Endodermal cell (in vitro differentiated cells): ENCODE data around the gene TRPV5. TPM values are rescaled to one million over a fixed set of nuclear protein-coding genes. Genes with fewer than 3 reads are reported as not detected.
A peak's percentile ranks its signal among the peaks of the same experiment; 100 is the strongest.

Experiments used
- DNase-seq: peaks from one replicate; pipeline ENCODE4 v3.0.0-alpha.2; 2017
- H3K27ac ChIP-seq: 2 replicates; pipeline ENCODE4 v1.5.1; 2013; ENCODE audit warnings: mild to moderate bottlenecking, low read depth, low read length, moderate library complexity
- H3K27me3 ChIP-seq: 2 replicates; pipeline ENCODE4 v1.6.1; 2013; ENCODE audit warnings: mild to moderate bottlenecking, low read length, moderate library complexity; ENCODE audit not compliant: insufficient read depth, control insufficient read depth, poor library complexity, severe bottlenecking
- H3K36me3 ChIP-seq: 2 replicates; pipeline ENCODE4 v1.7.0; 2013; ENCODE audit warnings: mild to moderate bottlenecking, low read length, moderate library complexity; ENCODE audit not compliant: control insufficient read depth, insufficient read depth
- H3K4me1 ChIP-seq: one replicate; pipeline ENCODE4 v1.7.0; 2013; ENCODE audit warnings: low read length; ENCODE audit not compliant: control insufficient read depth, insufficient read depth
- H3K4me3 ChIP-seq: 2 replicates; pipeline ENCODE4 v1.5.1; 2013; ENCODE audit warnings: mild to moderate bottlenecking, low read length, moderate library complexity
- H3K9ac ChIP-seq: 2 replicates; pipeline ENCODE4 v1.6.1; 2013; ENCODE audit warnings: mild to moderate bottlenecking, low read length, moderate library complexity; ENCODE audit not compliant: poor library complexity, severe bottlenecking; ENCODE audit errors: extremely low read depth
- H3K9me3 ChIP-seq: 2 replicates; pipeline ENCODE4 v1.6.1; 2013; ENCODE audit warnings: mild to moderate bottlenecking, low read length, moderate library complexity; ENCODE audit not compliant: control insufficient read depth
- H3K27ac Mint-ChIP-seq: 2 replicates; pipeline ENCODE4 v1.8.0; 2020; ENCODE audit warnings: mixed read lengths
- H3K27me3 Mint-ChIP-seq: 2 replicates; pipeline ENCODE4 v1.8.0; 2021; ENCODE audit warnings: mild to moderate bottlenecking, mixed read lengths; ENCODE audit not compliant: insufficient read depth
- H3K36me3 Mint-ChIP-seq: 2 replicates; pipeline ENCODE4 v1.8.0; 2020; ENCODE audit warnings: low read depth, mixed read lengths
- H3K4me1 Mint-ChIP-seq: 2 replicates; pipeline ENCODE4 v1.8.0; 2020; ENCODE audit warnings: mixed read lengths
- H3K4me3 Mint-ChIP-seq: 2 replicates; pipeline ENCODE4 v1.8.0; 2020; ENCODE audit warnings: mild to moderate bottlenecking, moderate library complexity, mixed read lengths
- H3K9me3 Mint-ChIP-seq: 2 replicates; pipeline ENCODE4 v1.8.0; 2020; ENCODE audit warnings: mild to moderate bottlenecking, mixed read lengths
- WGBS, 2 experiments: methylation state at CpG; one replicate each; pipeline versions ENCODE4 v1.1.5 to v1.1.7; 2013; ENCODE audit warnings: missing lambda C conversion rate in 2 of 2, mixed read lengths in 1 of 2; ENCODE audit not compliant: insufficient coverage in 1 of 2, insufficient read length in 1 of 2; 5-methylcytosine and 5-hydroxymethylcytosine counted together
- total RNA-seq, 2 donors: library from RNA; stranded (reverse); fragmentation: NEBNext Ultra II Directional in 1 of 2; extraction: Animal tissue kit (Norgen Biotek cat#: 25700) in 1 of 2; gene quantifications; 2 replicates in 1 of 2; 3 replicates in 1 of 2; pipeline ENCODE4 v1.2.1, GENCODE V29; 2021
- TF ChIP-seq, protein P1 (sequence below): fragments of 200-600 bp; sonication (generic); conservative IDR thresholded peaks from 2 replicates; pipeline ENCODE4 v1.5.0; 2021; ENCODE audit warnings: antibody characterized with exemption, mild to moderate bottlenecking

The TRPV5 gene
- total RNA-seq, 2 donors from 2014 or later: 0.15 to 0.22 TPM

DNA sequence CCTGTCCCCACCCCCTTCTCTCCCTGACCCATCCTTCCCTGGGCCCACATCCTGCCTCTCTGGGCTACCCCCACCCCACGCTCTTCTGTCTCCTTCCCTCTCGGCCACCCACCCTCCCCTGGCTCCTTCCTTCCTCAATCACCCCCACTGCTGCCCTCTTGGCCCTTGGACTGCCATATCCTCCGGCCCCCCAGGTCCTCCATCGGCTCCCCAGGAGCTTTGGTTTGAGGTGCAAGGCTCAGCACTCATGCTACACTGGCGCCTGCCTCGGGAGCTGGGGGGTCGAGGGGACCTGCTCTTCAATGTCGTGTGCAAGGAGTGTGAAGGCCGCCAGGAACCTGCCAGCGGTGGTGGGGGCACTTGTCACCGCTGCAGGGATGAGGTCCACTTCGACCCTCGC lies 67.8 kb downstream of the TRPV5 start:
- Mint-ChIP-seq H3K27me3 (no peaks in the 10 kb centered on the region), H3K9me3 (no peaks in the 10 kb centered on the region), H3K4me1 (peaks cover 16% of the 10 kb centered on the region), H3K4me3 (no peak overlapping the region), H3K36me3 (peaks cover 45% of the 10 kb centered on the region), H3K27ac (no peak overlapping the region)
- no peak for DNase-seq
- H3K9ac ChIP-seq: no peak overlapping the region
- TF ChIP-seq, protein P1, sequence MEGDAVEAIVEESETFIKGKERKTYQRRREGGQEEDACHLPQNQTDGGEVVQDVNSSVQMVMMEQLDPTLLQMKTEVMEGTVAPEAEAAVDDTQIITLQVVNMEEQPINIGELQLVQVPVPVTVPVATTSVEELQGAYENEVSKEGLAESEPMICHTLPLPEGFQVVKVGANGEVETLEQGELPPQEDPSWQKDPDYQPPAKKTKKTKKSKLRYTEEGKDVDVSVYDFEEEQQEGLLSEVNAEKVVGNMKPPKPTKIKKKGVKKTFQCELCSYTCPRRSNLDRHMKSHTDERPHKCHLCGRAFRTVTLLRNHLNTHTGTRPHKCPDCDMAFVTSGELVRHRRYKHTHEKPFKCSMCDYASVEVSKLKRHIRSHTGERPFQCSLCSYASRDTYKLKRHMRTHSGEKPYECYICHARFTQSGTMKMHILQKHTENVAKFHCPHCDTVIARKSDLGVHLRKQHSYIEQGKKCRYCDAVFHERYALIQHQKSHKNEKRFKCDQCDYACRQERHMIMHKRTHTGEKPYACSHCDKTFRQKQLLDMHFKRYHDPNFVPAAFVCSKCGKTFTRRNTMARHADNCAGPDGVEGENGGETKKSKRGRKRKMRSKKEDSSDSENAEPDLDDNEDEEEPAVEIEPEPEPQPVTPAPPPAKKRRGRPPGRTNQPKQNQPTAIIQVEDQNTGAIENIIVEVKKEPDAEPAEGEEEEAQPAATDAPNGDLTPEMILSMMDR: no peak
- WGBS, 2 experiments: 86 to 100% methylated on average over 3 to 13 of the region's 13 CpGs
- no peaks in the 10 kb centered on the region for H3K27me3 ChIP-seq
- no peak overlapping the region for H3K4me3 ChIP-seq
- no peaks in the 10 kb centered on the region for H3K9me3 ChIP-seq
- no peak overlapping the region for H3K27ac ChIP-seq
- peaks cover 33% of the 10 kb centered on the region for H3K36me3 ChIP-seq
- H3K4me1 ChIP-seq: no peaks in the 10 kb centered on the region

DNA sequence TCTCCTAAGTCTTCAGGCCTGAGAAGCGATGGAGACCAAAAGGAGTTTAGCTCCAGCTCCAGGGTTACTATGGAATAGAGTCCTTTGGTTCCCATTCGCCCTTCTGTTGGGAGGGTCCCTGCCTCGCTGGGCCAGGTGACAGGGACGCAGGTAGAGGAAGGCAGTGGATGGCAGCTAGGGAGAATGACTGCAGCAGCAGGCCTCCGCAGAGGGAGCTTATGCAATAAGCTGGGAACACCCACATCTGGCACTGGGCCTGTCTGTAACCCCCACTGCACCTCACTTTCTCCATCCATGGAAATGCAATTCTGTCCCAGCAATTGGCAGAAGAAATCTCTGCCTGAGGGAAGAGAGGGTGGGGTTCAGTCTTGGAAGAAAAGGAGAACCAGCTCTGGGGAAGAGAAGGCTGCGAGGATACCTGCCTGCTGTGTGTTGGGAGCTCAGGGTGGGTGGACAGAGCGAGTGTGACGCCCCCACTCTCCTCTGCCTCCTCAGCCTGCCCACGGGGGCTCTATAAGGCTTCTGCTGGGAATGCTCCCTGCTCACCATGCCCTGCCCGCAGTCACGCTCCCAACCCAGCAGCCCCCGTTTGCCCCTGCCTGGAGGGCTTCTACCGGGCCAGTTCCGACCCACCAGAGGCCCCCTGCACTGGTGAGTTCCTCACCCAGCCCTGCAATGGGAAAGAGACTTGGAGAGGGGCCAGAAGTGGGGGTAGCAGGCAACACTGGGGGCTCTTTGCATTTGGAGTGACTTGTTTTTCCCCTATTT lies 68.4 kb downstream of the TRPV5 start:
- TF ChIP-seq, protein P1: no peak
- H3K27ac Mint-ChIP-seq: no peak overlapping the region
- no peaks in the 10 kb centered on the region for H3K27me3 Mint-ChIP-seq
- H3K9me3 ChIP-seq: no peaks in the 10 kb centered on the region
- H3K27ac ChIP-seq: no peak overlapping the region
- peak; percentile 42 for DNase-seq
- H3K4me3 ChIP-seq: no peak overlapping the region
- peaks cover 33% of the 10 kb centered on the region for H3K36me3 ChIP-seq
- H3K4me1 Mint-ChIP-seq: peaks cover 22% of the 10 kb centered on the region
- H3K4me3 Mint-ChIP-seq: no peak overlapping the region
- 89 to 90% methylated on average over 10 to 14 of the region's 14 CpGs for WGBS, 2 experiments
- peaks cover 39% of the 10 kb centered on the region for H3K36me3 Mint-ChIP-seq
- no peaks in the 10 kb centered on the region for H3K4me1 ChIP-seq
- no peak overlapping the region for H3K9ac ChIP-seq
- no peaks in the 10 kb centered on the region for H3K9me3 Mint-ChIP-seq
- no peaks in the 10 kb centered on the region for H3K27me3 ChIP-seq

DNA sequence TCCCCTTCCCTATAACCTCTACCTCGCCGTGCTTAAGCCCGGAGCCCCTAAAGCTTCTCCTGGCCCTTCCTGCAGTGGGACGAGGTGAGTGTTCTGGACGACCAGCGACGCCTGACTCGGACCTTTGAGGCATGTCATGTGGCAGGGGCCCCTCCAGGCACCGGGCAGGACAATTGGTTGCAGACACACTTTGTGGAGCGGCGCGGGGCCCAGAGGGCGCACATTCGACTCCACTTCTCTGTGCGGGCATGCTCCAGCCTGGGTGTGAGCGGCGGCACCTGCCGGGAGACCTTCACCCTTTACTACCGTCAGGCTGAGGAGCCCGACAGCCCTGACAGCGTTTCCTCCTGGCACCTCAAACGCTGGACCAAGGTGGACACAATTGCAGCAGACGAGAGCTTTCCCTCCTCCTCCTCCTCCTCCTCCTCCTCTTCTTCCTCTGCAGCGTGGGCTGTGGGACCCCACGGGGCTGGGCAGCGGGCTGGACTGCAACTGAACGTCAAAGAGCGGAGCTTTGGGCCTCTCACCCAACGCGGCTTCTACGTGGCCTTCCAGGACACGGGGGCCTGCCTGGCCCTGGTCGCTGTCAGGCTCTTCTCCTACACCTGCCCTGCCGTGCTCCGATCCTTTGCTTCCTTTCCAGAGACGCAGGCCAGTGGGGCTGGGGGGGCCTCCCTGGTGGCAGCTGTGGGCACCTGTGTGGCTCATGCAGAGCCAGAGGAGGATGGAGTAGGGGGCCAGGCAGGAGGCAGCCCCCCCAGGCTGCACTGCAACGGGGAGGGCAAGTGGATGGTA lies 69.5 kb downstream of the TRPV5 start:
- DNase-seq: peak; percentile 34
- no peaks in the 10 kb centered on the region for H3K9me3 Mint-ChIP-seq
- peaks cover 23% of the 10 kb centered on the region for H3K36me3 ChIP-seq
- H3K4me3 ChIP-seq: no peak overlapping the region
- WGBS, 2 experiments: 90 to 96% methylated on average over 20 to 37 of the region's 37 CpGs
- peaks cover 23% of the 10 kb centered on the region for H3K4me1 Mint-ChIP-seq
- H3K4me3 Mint-ChIP-seq: no peak overlapping the region
- no peak overlapping the region for H3K27ac Mint-ChIP-seq
- H3K27me3 ChIP-seq: no peaks in the 10 kb centered on the region
- H3K27me3 Mint-ChIP-seq: peaks cover under 1% of the 10 kb centered on the region
- no peaks in the 10 kb centered on the region for H3K9me3 ChIP-seq
- H3K4me1 ChIP-seq: no peaks in the 10 kb centered on the region
- H3K27ac ChIP-seq: no peak overlapping the region
- no peak overlapping the region for H3K9ac ChIP-seq
- TF ChIP-seq, protein P1: no peak
- H3K36me3 Mint-ChIP-seq: peaks cover 28% of the 10 kb centered on the region
